ENCODE measurements around the gene MISP3.
A peak's percentile ranks its signal among the peaks of the same experiment; 100 is the strongest.
"Not testable (repeated sequence)": the region's sequence is repeated elsewhere in the genome, so short reads cannot be mapped to it uniquely, and the experiment has no call there.

The MISP3 gene

GRCh38 chr19:14072535-14073260 lies at the start of gene MISP3:
MISP3 (plus strand) TSS chr19:14072786; CDS start chr19:14073310, 524 bp downstream.
- DNase-seq, result peak; percentile 45

GRCh38 chr19:14023404-14024235 lies 49.0 kb upstream of the MISP3 start:
- no peak for DNase-seq

GRCh38 chr19:14026652-14027192 lies 45.9 kb upstream of the MISP3 start:
- DNase-seq, result not testable (repeated sequence)

GRCh38 chr19:14027856-14028450 lies 44.6 kb upstream of the MISP3 start, which contains the start of gene RLN3:
RLN3 (plus strand) TSS chr19:14028148; CDS start chr19:14028205, 57 bp downstream.
- no peak for DNase-seq

DNA sequence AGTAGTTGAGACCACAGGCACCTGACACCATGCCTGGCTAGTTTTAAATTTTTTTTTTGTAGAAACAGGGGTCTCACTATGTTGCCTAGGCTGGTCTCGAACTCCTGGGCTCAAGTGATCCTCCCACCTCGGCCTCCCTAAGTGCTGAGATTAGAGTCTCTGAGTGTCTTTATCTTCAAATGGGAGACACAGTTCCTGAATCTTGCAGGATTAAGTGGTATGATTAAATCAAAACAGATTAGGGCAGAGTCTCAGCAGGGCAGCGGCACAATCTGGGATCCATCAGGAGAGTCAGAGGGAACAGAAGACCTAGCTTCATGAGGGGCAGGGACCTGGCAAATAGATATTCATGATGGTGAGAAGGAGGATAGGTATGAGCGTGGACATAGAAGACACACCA lies 43.7 kb upstream of the MISP3 start:
- no peak for DNase-seq

- DNase-seq, result no peak
These were observed 41.4 kb upstream of the MISP3 start for GRCh38 chr19:14030997-14031718.

DNA sequence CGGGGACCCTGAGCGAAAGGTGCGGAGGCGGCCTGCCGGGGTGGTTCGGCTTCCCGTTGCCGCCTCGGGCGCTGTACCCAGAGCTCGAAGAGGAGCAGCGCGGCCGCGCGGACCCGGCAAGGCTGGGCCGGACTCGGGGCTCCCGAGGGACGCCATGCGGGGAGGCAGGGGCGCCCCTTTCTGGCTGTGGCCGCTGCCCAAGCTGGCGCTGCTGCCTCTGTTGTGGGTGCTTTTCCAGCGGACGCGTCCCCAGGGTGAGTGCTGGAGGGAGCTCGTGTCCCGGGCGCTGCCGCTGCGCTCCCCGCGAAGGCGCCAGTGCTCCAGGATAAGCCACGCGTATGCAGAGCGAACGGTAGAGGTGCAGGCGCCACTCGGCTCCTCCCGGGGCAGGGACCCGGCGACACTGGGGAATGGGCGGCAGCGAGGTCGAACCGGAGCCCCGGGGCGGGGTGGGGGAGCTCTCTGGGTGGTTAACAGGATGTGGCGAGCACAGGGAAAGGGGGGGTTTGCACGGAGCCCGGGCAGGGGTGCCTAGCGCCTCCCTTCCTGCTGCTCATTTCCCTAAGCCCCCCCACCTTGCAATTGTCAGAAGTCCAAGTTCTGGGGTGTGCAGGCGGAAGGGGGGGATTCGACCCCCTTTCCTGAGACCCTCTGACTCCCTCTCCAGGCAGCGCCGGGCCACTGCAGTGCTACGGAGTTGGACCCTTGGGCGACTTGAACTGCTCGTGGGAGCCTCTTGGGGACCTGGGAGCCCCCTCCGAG lies 40.7 kb upstream of the MISP3 start, which contains the start of gene IL27RA:
TSS of gene IL27RA (plus strand) at position 44 of the 762 bp plus-strand sequence. CDS start at position 155, 111 bp downstream.
- DNase-seq, result peak; percentile 21

DNA sequence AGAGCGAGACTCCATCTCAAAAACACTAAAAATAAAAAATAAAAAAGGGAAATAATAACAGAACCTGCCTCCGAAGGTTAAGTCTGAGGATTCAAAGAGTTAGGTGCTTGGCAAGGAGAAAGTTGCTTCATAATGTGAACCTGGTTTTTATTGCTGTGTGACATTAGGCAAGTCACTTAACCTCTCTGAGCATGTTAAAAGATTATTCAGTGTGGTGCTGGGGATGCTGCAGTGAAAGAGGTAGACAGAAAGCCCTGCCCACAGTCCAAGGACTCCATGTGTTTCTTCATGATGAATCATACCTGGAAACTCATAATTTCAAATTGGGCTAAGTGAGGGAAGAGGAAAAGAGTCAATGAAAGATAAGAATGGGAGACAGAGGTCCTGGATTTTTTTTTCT lies 38.6 kb upstream of the MISP3 start:
- DNase-seq, result no peak

DNA sequence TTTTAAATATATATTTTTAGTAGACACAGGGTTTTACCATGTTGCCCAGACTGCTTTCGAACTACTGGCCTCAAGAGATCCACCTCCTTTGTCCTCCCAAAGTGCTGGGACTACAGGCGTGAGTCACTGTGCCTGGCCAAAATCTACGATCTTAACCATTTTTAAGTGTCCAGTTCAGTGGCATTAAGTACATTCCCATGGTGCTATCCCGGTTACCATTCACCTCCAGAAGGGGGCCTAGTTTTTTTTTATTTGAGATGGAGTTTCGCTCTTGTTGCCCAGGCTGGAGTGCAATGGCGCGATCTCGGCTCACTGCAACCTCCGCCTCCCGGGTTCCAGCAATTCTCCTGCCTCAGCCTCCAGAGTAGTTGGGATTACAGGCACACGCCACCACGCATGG lies 37.4 kb upstream of the MISP3 start:
- not testable (repeated sequence) for DNase-seq

GRCh38 chr19:14035706-14036105 lies 36.9 kb upstream of the MISP3 start:
- no peak for DNase-seq

DNA sequence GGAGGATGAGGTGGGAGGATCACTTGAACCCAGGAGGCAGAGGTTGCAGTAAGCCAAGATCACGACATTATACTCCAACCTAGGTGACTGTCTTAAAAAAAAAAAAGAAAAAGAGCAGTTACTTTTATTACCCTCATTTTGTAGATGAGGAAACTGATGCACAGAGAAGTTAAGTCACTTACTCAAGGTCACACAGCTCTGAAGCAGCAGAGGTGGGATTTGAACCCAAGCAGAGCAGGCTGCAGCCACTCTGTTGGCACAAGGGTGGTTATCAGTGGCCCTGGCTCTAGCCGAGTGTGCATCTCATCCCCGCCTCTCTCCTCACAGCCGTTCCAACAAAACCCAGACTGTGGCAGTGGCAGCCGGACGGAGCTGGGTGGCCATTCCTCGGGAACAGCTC lies 33.4 kb upstream of the MISP3 start:
- no peak for DNase-seq

- DNase-seq, result peak; percentile 14
These were observed 29.7 kb upstream of the MISP3 start for GRCh38 chr19:14042659-14043608.

GRCh38 chr19:14047866-14048265 lies 24.7 kb upstream of the MISP3 start:
- DNase-seq, result not testable (repeated sequence)

GRCh38 chr19:14048443-14049153 lies 24.0 kb upstream of the MISP3 start:
- DNase-seq, result no peak

DNA sequence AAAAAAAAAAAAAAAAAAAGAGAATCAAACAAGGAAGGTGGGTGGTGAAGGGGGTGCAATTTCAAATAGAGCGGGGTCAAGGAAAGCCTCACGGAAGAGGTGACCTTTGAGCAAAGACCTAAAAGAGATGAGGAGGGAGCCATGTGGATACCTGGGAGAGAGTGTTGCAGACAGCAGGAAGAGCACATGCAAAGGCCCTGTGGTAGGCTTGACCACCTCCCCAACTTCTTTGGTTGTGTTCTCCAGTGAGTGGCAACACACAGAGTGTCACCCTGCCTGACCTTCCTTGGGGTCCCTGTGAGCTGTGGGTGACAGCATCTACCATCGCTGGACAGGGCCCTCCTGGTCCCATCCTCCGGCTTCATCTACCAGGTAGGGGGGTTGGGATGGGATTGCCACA lies 22.1 kb upstream of the MISP3 start:
- no peak for DNase-seq

DNA sequence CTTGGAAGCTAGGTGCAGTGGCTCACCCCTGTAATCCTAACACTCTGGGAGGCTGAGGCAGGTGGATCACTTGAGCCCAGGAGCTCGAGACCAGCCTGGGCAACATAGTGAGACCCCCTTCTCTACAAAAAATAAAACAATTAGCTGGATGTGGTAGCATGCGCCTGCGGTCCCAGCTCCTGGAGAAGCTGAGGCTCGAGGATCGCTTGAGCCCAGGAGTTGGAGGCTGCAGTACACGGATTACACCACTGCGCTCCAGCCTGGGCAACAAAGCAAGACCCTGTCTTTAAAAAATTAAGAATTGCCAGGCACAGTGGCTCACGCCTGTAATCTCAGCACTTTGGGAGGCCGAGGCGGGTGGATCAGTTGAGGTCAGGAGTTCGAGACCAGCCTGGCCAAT lies 21.6 kb upstream of the MISP3 start:
- not testable (repeated sequence) for DNase-seq

DNA sequence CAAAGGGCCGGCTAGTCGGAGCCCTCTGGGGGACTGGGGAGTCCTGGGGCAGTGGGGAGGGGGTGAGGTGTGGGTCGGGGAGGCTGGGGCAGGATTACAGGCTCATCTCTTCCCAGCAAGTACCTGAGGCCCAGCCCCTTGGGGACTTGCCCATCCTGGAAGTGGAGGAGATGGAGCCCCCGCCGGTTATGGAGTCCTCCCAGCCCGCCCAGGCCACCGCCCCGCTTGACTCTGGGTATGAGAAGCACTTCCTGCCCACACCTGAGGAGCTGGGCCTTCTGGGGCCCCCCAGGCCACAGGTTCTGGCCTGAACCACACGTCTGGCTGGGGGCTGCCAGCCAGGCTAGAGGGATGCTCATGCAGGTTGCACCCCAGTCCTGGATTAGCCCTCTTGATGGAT lies 20.6 kb upstream of the MISP3 start:
- no peak for DNase-seq

DNA sequence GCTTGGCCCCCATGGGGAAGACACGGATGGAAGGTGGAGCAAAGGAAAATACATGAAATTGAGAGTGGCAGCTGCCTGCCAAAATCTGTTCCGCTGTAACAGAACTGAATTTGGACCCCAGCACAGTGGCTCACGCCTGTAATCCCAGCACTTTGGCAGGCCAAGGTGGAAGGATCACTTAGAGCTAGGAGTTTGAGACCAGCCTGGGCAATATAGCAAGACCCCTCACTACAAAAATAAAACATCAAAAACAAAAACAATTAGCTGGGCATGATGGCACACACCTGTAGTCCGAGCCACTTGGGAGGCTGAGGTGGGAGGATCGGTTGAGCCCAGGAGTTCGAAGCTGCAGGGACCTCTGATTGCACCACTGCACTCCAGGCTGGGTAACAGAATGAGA lies 20.1 kb upstream of the MISP3 start:
- no peak for DNase-seq

DNA sequence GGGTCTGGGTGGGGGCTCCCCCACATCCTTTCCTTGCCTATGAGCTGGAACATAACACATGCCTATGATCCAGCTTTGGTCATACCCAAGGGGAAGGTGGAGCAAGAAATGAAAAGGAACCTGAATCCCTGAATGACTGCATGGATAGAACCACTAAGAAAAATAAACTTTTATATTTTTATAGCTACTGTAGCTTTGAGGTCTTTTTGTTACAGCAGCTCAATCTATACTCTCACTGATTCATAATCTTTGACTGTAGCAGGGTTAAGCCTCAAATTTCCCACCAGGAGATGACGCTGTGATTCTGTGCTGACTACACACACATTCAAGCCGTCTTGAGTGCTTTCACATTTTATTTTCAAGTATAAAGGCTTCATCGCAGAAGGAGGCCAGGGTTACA lies 19.6 kb upstream of the MISP3 start:
- DNase-seq, result no peak

- DNase-seq, result no peak
These were observed 19.1 kb upstream of the MISP3 start for GRCh38 chr19:14053500-14053899.
